IMR-90 (cell line): ENCODE data around the gene ZMYM4. TPM values are rescaled to one million over a fixed set of nuclear protein-coding genes. Genes with fewer than 3 reads are reported as not detected.

Experiments
- ATAC-seq: fragments of 200-7000 bp; cut with Tn5 transposase; 2 replicates; pipeline ENCODE4 v1.9.1; 2020; ENCODE audit warnings: low read depth, mild to moderate bottlenecking, moderate library complexity
- BruUV-seq: library from RNA; stranded (reverse); fragments of 400-500 nt; replicated peaks from 2 replicates; lab custom pipeline; 2021; lab: Mats Ljungman, UMichigan
- CTCF ChIA-PET: fragments of 300-600 bp; formaldehyde crosslinking; extraction: SDS; loops from one replicate; lab custom pipeline; 2021; ENCODE audit warnings: antibody characterized with exemption; lab: Yijun Ruan, JAX
- POLR2A ChIA-PET: fragments of 300-600 bp; sonication (Branson Sonifier 250); formaldehyde crosslinking; loops from one replicate; lab custom pipeline; 2022; ENCODE audit warnings: antibody characterized with exemption; ENCODE audit not compliant: unreplicated experiment; lab: Charles Lee
- DNase-seq: peaks from one replicate; pipeline ENCODE4 v3.0.0; 2013
- H2AFZ ChIP-seq: replicated peaks from 2 replicates; pipeline ENCODE3; 2013; ENCODE audit warnings: low read length, mild to moderate bottlenecking; ENCODE audit not compliant: poor library complexity
- H2AK5ac ChIP-seq: 2 replicates; pipeline ENCODE4 v1.6.1; 2013; ENCODE audit warnings: low read depth, low read length, inconsistent platforms
- H2AK9ac ChIP-seq: replicated peaks from 2 replicates; pipeline ENCODE3; 2013; ENCODE audit warnings: mild to moderate bottlenecking, low read depth, low read length, moderate library complexity; ENCODE audit not compliant: poor library complexity
- H2BK120ac ChIP-seq: 2 replicates; pipeline ENCODE4 v1.6.1; 2013; ENCODE audit warnings: low read depth, low read length, inconsistent platforms
- H2BK15ac ChIP-seq: 3 replicates; pipeline ENCODE4 v1.6.1; 2013; ENCODE audit warnings: low read depth, low read length, inconsistent platforms
- H2BK20ac ChIP-seq: 2 replicates; pipeline ENCODE4 v1.6.1; 2013; ENCODE audit warnings: low read depth, mild to moderate bottlenecking, inconsistent platforms, low read length, moderate library complexity
- H2BK5ac ChIP-seq: 2 replicates; pipeline ENCODE4 v1.6.1; 2013; ENCODE audit warnings: mild to moderate bottlenecking, low read depth, low read length, inconsistent platforms; ENCODE audit not compliant: poor library complexity, severe bottlenecking
- H3K14ac ChIP-seq: replicated peaks from 2 replicates; pipeline ENCODE4 v1.6.1; 2013; ENCODE audit warnings: low read depth, low read length, inconsistent platforms
- H3K18ac ChIP-seq: 2 replicates; pipeline ENCODE4 v1.6.1; 2013; ENCODE audit warnings: low read depth, low read length, control low read depth
- H3K23ac ChIP-seq: 2 replicates; pipeline ENCODE4 v1.6.1; 2013; ENCODE audit warnings: low read depth, low read length, inconsistent platforms
- H3K27ac ChIP-seq: 2 replicates; pipeline ENCODE4 v1.5.1; 2013; ENCODE audit warnings: mild to moderate bottlenecking, control low read depth, low read length; ENCODE audit not compliant: insufficient read depth
- H3K27me3 ChIP-seq: 2 replicates; pipeline ENCODE4 v1.6.1; 2013; ENCODE audit warnings: low read length; ENCODE audit not compliant: control insufficient read depth, insufficient read depth
- H3K36me3 ChIP-seq: 2 replicates; pipeline ENCODE4 v1.6.1; 2013; ENCODE audit warnings: low read length, mixed read lengths; ENCODE audit not compliant: control insufficient read depth, insufficient read depth
- H3K4ac ChIP-seq: 2 replicates; pipeline ENCODE4 v1.6.1; 2013; ENCODE audit warnings: low read depth, low read length, inconsistent platforms
- H3K4me1 ChIP-seq: 2 replicates; pipeline ENCODE4 v1.6.1; 2013; ENCODE audit warnings: low read length, mixed read lengths; ENCODE audit not compliant: control insufficient read depth, insufficient read depth
- H3K4me2 ChIP-seq: 2 replicates; pipeline ENCODE4 v1.6.1; 2013; ENCODE audit warnings: low read depth, mild to moderate bottlenecking, control low read depth, low read length, moderate library complexity
- H3K4me3 ChIP-seq: 2 replicates; pipeline ENCODE4 v1.5.1; 2013; ENCODE audit warnings: low read depth, mild to moderate bottlenecking, control low read depth, low read length, moderate library complexity; ENCODE audit not compliant: insufficient read depth
- H3K56ac ChIP-seq: 2 replicates; pipeline ENCODE4 v1.6.1; 2013; ENCODE audit warnings: low read length, inconsistent platforms; ENCODE audit not compliant: insufficient read depth; ENCODE audit errors: extremely low read depth
- H3K79me1 ChIP-seq, 2 experiments: 2 replicates each; pipeline ENCODE4 v1.6.1; 2013; ENCODE audit warnings: low read length in 2 of 2, inconsistent platforms in 1 of 2, low read depth in 1 of 2
- H3K9ac ChIP-seq: 2 replicates; pipeline ENCODE4 v1.6.1; 2013; ENCODE audit warnings: low read depth, low read length, control low read depth
- H3K9me1 ChIP-seq: 2 replicates; pipeline ENCODE4 v1.6.1; 2013; ENCODE audit warnings: low read length, inconsistent platforms; ENCODE audit not compliant: insufficient read depth
- H3K9me3 ChIP-seq: 2 replicates; pipeline ENCODE4 v1.6.1; 2013; ENCODE audit warnings: low read length; ENCODE audit not compliant: control insufficient read depth, insufficient read depth
- H4K20me1 ChIP-seq: 2 replicates; pipeline ENCODE4 v1.6.1; 2013; ENCODE audit warnings: low read length, inconsistent platforms; ENCODE audit not compliant: insufficient read depth
- H4K5ac ChIP-seq: 2 replicates; pipeline ENCODE4 v1.6.1; 2013; ENCODE audit warnings: mild to moderate bottlenecking, low read depth, low read length, control low read depth
- H4K8ac ChIP-seq, 2 experiments: 2 replicates each; pipeline ENCODE4 v1.6.1; 2013; ENCODE audit warnings: low read depth in 2 of 2, low read length in 2 of 2, control low read depth in 1 of 2, inconsistent platforms in 1 of 2
- H4K91ac ChIP-seq: 2 replicates; pipeline ENCODE4 v1.6.1; 2013; ENCODE audit warnings: low read depth, low read length, inconsistent platforms; ENCODE audit not compliant: insufficient read depth
- BHLHE40 ChIP-seq: fragments of 150-350 bp; IDR thresholded peaks from 2 replicates; pipeline ENCODE4 v1.6.1; 2016; ENCODE audit warnings: mild to moderate bottlenecking, low read depth, low read length
- CEBPB ChIP-seq: IDR thresholded peaks from 2 replicates; pipeline ENCODE4 v1.6.1; 2012; ENCODE audit warnings: low read depth, low read length, improper control_type of control experiment
- CHD1 ChIP-seq: IDR thresholded peaks from 2 replicates; pipeline ENCODE4 v1.6.1; 2012; ENCODE audit warnings: low read depth, low read length, improper control_type of control experiment
- FOS ChIP-seq: fragments of 150-350 bp; IDR thresholded peaks from 2 replicates; pipeline ENCODE4 v1.6.1; 2016; ENCODE audit warnings: low read depth, low read length
- MAFK ChIP-seq: IDR thresholded peaks from 2 replicates; pipeline ENCODE4 v1.6.1; 2012; ENCODE audit warnings: low read depth, low read length, improper control_type of control experiment
- MAZ ChIP-seq: IDR thresholded peaks from 2 replicates; pipeline ENCODE4 v1.6.1; 2012; ENCODE audit warnings: low read depth, mild to moderate bottlenecking, low read length, improper control_type of control experiment, moderate library complexity, borderline replicate concordance
- MXI1 ChIP-seq: IDR thresholded peaks from 2 replicates; pipeline ENCODE4 v1.6.1; 2012; ENCODE audit warnings: low read depth, mild to moderate bottlenecking, low read length, moderate library complexity, borderline replicate concordance
- NFE2L2 ChIP-seq: fragments of 150-350 bp; IDR thresholded peaks from 2 replicates; pipeline ENCODE4 v1.6.1; 2016; ENCODE audit warnings: low read depth, mild to moderate bottlenecking, low read length
- POLR2A ChIP-seq: IDR thresholded peaks from 2 replicates; pipeline ENCODE4 v1.6.1; 2012; ENCODE audit warnings: mild to moderate bottlenecking, low read depth, low read length
- RAD21 ChIP-seq: IDR thresholded peaks from 2 replicates; pipeline ENCODE4 v1.6.1; 2012; ENCODE audit warnings: low read length, improper control_type of control experiment
- RCOR1 ChIP-seq: IDR thresholded peaks from 2 replicates; pipeline ENCODE4 v1.6.1; 2012; ENCODE audit warnings: mild to moderate bottlenecking, low read length, improper control_type of control experiment; ENCODE audit not compliant: insufficient replicate concordance
- RFX5 ChIP-seq: IDR thresholded peaks from 2 replicates; pipeline ENCODE4 v1.8.0; 2012; ENCODE audit warnings: low read depth, mild to moderate bottlenecking, low read length, moderate library complexity
- SMC3 ChIP-seq: fragments of 150-350 bp; IDR thresholded peaks from 2 replicates; pipeline ENCODE4 v1.6.1; 2016; ENCODE audit warnings: low read depth, mild to moderate bottlenecking, antibody characterized with exemption, low read length, moderate library complexity
- WGBS, 2 experiments: methylation state at CpG; one replicate each; pipeline versions ENCODE4 v1.1.5 to v1.1.7; 2013; ENCODE audit warnings: missing lambda C conversion rate in 2 of 2; ENCODE audit not compliant: insufficient read length in 1 of 2; ENCODE audit errors: extremely low coverage in 2 of 2; 5-methylcytosine and 5-hydroxymethylcytosine counted together
- dilution Hi-C: fragments of 300-500 bp; cut with HindIII; formaldehyde crosslinking; loops from one replicate; pipeline ENCODE4 v1.14.3; 2018; ENCODE audit warnings: low sequenced_read_pairs; ENCODE audit not compliant: unreplicated experiment
- in situ Hi-C: fragments of 300-500 bp; cut with MboI; formaldehyde crosslinking; loops from 3 replicates; pipeline ENCODE4 v1.14.3; 2019; ENCODE audit warnings: low sequenced_read_pairs, inconsistent platforms, mixed read lengths
- intact Hi-C: fragments of 100-400 bp; cut with micrococcal nuclease; formaldehyde crosslinking; loops from 2 replicates; pipeline ENCODE4 v1.10.0; 2022
- polyA plus RNA-seq, 3 experiments: library from polyadenylated mRNA; depleted of rRNA; stranded (reverse); fragments of >200 nt; gene quantifications; 2 replicates each; pipeline ENCODE4 v1.2.3, GENCODE V29; 2012; ENCODE audit warnings: low replicate concordance in 1 of 3
- total RNA-seq: library from RNA; depleted of rRNA; stranded (reverse); fragments of >200 nt; gene quantifications from 2 replicates; pipeline ENCODE4 v1.2.3, GENCODE V29; 2012
- TF ChIP-seq, protein P1 (sequence below): conservative IDR thresholded peaks from 2 replicates; pipeline ENCODE4 v1.5.1; 2012; ENCODE audit warnings: mild to moderate bottlenecking, low read depth, low read length, improper control_type of control experiment
- TF ChIP-seq, protein P2 (sequence below): fragments of 150-350 bp; IDR thresholded peaks from 2 replicates; pipeline ENCODE4 v1.6.1; 2017; ENCODE audit warnings: mild to moderate bottlenecking, antibody characterized with exemption, low read length, low read depth
- TF ChIP-seq, protein P3 (sequence below): fragments of 150-350 bp; IDR thresholded peaks from 2 replicates; pipeline ENCODE4 v1.6.1; 2016; ENCODE audit warnings: low read depth, mild to moderate bottlenecking, low read length, moderate library complexity, borderline replicate concordance

The ZMYM4 gene
- total and polyA plus RNA-seq, 2 of the 4 experiments (the other 2 are of a cell fraction) = 14.7 to 53.8 TPM

DNA sequence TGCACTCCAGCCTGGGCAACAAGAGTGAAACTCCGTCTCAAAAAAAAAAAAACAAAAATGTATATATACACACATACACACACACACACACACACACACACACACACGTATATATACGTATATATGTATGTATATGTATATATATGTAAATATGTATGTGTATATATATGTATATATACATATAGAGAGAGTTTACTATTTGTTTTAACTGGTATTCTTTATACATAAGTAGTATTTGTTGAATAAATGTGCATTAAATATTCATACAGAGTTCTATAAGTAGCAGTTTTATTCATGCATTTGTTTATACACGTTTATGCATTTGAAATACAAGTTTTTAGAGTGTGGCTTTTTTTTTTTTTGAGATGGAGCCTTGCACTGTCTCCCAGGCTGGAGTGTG is 113.6 kb downstream of the ZMYM4 start:
- Histone ChIP-seq H4K20me1 (no peaks in the 10 kb centered on the region), H3K4ac (no peak overlapping the region), H2BK5ac (no peak overlapping the region), H4K91ac (no peak overlapping the region), H3K36me3 (peaks cover 19% of the 10 kb centered on the region), H2BK15ac (no peak overlapping the region), H4K8ac (no peak overlapping the region), H2BK20ac (no peak overlapping the region), H3K18ac (no peak overlapping the region), H3K23ac (no peak overlapping the region), H2AK9ac (no peak overlapping the region), H4K5ac (no peak overlapping the region), H3K56ac (no peak overlapping the region), H3K4me1 (no peaks in the 10 kb centered on the region), H3K9ac (no peak overlapping the region), H3K27me3 (no peaks in the 10 kb centered on the region), H3K14ac (no peak overlapping the region), H3K79me1 (peaks cover 16 to 24% of the 10 kb centered on the region in 2 experiments), H2BK120ac (no peak overlapping the region), H3K4me3 (no peak overlapping the region), H3K27ac (no peak overlapping the region), H2AFZ (no peak overlapping the region), H2AK5ac (no peak overlapping the region), H3K4me2 (no peak overlapping the region), H3K9me3 (no peaks in the 10 kb centered on the region), H3K9me1 (peaks cover 2% of the 10 kb centered on the region; the same call in 1 of the 2 replicates)
- DNase-seq (no peak), ATAC-seq (no peak)
- ChIA-PET CTCF (no interaction called here), POLR2A (no interaction called here)
- BruUV-seq = no TSS peak
- WGBS, 2 experiments = no CpG with 5 or more reads among the region's 4 CpGs
- dilution Hi-C loops = no loop called here
- TF ChIP-seq, protein P1, sequence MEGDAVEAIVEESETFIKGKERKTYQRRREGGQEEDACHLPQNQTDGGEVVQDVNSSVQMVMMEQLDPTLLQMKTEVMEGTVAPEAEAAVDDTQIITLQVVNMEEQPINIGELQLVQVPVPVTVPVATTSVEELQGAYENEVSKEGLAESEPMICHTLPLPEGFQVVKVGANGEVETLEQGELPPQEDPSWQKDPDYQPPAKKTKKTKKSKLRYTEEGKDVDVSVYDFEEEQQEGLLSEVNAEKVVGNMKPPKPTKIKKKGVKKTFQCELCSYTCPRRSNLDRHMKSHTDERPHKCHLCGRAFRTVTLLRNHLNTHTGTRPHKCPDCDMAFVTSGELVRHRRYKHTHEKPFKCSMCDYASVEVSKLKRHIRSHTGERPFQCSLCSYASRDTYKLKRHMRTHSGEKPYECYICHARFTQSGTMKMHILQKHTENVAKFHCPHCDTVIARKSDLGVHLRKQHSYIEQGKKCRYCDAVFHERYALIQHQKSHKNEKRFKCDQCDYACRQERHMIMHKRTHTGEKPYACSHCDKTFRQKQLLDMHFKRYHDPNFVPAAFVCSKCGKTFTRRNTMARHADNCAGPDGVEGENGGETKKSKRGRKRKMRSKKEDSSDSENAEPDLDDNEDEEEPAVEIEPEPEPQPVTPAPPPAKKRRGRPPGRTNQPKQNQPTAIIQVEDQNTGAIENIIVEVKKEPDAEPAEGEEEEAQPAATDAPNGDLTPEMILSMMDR = no peak
- no peak for TF ChIP-seq MAZ
- TF ChIP-seq FOS = no peak
- TF ChIP-seq CHD1 = no peak
- no peak for TF ChIP-seq RFX5
- no peak for TF ChIP-seq CEBPB
- no peak for TF ChIP-seq RCOR1
- no peak for TF ChIP-seq RAD21
- TF ChIP-seq NFE2L2 = no peak
- no peak for TF ChIP-seq SMC3
- TF ChIP-seq MXI1 = no peak
- TF ChIP-seq, protein P2, sequence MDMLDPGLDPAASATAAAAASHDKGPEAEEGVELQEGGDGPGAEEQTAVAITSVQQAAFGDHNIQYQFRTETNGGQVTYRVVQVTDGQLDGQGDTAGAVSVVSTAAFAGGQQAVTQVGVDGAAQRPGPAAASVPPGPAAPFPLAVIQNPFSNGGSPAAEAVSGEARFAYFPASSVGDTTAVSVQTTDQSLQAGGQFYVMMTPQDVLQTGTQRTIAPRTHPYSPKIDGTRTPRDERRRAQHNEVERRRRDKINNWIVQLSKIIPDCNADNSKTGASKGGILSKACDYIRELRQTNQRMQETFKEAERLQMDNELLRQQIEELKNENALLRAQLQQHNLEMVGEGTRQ = no peak
- TF ChIP-seq, protein P3, sequence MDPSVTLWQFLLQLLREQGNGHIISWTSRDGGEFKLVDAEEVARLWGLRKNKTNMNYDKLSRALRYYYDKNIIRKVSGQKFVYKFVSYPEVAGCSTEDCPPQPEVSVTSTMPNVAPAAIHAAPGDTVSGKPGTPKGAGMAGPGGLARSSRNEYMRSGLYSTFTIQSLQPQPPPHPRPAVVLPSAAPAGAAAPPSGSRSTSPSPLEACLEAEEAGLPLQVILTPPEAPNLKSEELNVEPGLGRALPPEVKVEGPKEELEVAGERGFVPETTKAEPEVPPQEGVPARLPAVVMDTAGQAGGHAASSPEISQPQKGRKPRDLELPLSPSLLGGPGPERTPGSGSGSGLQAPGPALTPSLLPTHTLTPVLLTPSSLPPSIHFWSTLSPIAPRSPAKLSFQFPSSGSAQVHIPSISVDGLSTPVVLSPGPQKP = no peak
- no peak for TF ChIP-seq BHLHE40
- TF ChIP-seq MAFK = no peak
- TF ChIP-seq POLR2A = no peak
- in situ Hi-C loops = no loop called here
- intact Hi-C loops = loop anchor here (5.0 kb wide), 1 partner anchor 35 kb away; no protein-coding TSS in a partner anchor
